Measurements from ENCODE around the gene KCNA5.

- no peak for TF ChIP-seq CTCF (conservative IDR thresholded peaks at IDR 0.05 in 1 of 2, IDR thresholded peaks at IDR 0.05 in 1 of 2; ENCODE audit: low read depth in 1 of 2, low read length in 2 of 2)
- no peak for TF ChIP-seq EZH2 (IDR thresholded peaks at IDR 0.05; ENCODE audit: low read length, missing control alignments)
These were observed 29.4 kb upstream of the KCNA5 start for GRCh38 chr12:5014269-5014668.

All from fibroblast of lung (primary cell).